GM21390 (cell line): ENCODE measurements around the gene RCCD1.
A peak's percentile ranks its signal among the peaks of the same experiment; 100 is the strongest.
"Not testable (repeated sequence)": the region's sequence is repeated elsewhere in the genome, so short reads cannot be mapped to it uniquely, and the experiment has no call there.

Source experiments
- ATAC-seq: cut with Tn5 transposase; IDR thresholded peaks from one replicate; pipeline ENCODE4 v1.9.1; 2021; ENCODE audit not compliant: unreplicated experiment

The RCCD1 gene

DNA sequence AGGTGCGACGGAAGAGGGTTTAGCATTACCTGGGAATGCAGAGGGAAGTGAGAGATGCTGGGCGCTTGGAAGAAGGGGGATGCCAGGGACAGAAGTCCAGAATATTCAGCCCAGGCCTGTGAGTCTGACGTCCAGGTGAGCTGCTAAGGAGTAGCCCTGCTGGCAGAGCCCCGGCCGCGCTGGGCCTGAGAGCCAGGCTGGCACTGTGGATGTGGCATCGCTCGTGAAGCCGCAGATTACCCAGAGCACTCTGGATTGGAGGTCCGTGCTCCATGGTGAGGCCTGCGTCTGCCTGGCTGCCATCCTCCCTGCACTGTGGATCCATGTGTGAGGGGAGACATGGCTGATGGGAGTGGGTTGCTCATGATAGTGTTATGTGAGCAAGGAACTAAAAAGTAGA is 37.1 kb upstream of the RCCD1 start:
- no peak for ATAC-seq

DNA sequence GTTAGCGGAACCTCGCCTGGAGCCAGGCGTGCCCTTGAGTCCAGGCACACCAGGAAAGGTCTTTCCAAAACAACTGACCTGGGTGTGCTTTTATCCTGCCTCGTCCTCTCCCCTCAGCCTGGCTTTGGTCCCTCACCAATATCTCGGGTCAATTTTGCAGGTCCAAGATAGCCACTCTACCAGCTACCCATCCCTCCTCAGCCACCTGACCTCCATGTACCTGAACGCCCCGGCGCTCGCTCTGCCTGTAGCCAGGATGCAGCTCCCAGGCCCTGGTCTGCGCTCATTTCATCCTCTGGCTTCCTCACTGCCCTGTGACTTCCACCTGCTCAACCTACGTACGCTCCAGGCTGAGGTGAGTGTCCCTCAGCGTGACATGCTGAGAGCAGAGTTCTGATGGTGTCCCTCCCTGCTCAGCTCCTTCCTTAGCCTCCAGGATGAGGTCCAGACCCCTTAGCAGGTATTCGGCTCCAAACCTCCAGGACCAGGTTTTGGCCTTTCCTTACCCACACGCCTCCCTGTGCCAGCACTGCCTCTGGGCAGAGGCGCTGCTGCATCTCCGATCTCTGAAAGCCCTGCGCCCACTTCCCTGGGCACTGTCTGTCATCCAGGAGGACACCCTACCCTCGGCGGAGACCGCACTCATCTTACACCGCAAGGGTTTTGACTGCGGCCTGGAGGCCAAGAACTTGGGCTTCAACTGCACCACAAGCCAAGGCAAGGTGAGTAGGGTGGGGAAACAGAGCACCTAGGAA is 36.5 kb upstream of the RCCD1 start:
- ATAC-seq: no peak

DNA sequence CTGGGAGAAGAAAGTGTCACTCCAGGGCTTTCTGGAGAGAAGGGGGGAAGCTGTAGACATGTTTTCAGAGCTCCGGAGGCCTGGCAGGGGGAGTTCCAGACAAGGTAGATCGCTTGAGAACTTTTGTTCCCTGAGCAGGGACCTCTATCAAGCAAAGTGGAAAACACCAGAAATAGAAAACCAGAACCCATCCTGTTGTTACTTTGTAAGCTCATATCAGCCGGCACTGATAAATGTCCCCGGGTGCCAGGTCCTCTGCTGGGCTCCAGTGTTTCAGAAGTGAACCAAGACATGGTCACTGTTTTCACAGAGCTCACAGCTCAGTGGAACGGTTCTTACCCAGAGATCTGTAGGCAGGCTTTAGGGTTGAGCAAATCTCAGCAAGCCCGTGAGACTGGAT is 35.8 kb upstream of the RCCD1 start:
- no peak for ATAC-seq

DNA sequence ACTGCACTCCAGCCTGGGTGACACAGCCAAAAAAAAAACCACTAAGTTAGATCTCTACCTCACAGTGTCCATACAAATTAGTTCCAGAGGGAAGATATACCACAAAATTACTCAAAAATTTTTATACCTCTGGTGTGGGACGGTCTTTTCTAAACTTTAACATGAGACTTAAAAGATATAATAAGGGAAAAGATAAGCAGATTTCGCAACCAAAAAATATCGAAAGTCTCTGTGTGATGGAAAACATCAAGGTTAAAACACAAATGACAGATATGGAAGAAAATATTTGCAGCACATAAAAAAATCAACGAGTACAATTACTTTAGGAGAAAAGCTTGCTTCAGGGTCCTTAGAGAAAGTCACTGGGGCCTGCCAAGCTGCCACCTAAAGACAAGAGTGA is 32.8 kb upstream of the RCCD1 start:
- ATAC-seq: no peak

DNA sequence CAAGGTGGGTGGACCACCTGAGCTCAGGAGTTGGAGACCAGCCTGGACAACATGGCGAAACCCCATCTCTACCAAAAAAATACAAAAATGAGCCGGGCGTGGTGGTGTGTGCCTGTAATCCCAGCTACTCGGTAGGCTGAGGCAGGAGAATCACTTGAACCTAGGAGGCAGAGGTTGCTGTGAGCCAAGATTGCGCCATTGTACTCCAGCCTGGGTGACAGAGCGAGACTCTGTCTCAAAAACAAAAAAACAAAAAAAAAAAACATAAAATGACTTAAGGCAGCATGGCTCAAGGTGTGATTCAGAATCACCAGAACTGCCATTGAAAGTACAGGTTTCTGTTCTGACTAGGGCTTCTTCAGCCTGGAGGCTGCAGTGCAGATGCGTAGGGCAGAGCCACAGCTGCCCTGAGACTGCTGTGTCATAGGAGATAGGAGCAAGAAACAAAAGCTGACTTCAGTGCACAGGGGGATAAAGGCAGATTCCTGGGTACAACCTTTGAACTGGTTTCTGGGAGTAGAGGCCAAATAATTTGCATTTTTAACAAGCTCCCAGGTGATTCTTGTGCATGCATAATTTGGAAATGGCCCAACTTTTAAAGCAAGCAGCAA is 31.9 kb upstream of the RCCD1 start:
- peak; percentile 77 for ATAC-seq

DNA sequence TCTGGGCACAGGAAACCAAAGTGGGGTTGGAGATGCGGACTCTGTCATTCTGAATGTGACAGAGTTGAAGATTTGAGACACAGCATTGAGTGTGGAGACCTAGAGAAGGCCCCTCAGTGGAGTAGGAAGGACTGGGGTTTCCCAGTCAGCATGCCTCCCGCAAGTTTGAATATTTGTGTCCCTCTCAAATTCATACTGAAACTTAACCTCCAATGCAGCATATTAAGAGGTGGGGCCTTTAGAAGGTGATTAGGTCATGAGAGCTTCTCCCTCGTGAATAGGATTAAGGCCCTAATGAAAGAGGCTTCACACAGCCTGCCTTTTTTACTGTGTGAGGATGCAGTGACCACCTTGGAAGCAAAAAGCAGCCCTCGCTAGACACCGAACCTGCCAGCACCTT is 30.3 kb upstream of the RCCD1 start:
- ATAC-seq: peak; percentile 72

DNA sequence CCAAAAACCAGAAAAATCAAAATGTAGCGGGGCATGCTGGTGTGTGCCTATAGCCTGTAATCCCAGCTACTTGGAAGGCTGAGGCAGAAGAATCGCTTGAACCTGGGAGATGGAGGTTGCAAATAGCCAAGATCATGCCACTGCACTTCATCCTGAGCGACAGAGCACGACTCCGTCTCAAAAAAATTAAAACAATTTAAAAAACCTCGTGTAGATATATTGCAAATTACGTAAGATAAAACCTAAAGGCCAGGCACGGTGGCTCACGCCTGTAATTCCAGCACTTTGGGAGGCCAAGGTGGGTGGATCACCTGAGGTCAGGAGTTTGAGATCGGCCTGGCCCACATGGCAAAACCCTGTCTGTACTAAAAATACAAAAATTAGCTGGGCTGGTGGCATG is 27.9 kb upstream of the RCCD1 start:
- ATAC-seq: not testable (repeated sequence)

DNA sequence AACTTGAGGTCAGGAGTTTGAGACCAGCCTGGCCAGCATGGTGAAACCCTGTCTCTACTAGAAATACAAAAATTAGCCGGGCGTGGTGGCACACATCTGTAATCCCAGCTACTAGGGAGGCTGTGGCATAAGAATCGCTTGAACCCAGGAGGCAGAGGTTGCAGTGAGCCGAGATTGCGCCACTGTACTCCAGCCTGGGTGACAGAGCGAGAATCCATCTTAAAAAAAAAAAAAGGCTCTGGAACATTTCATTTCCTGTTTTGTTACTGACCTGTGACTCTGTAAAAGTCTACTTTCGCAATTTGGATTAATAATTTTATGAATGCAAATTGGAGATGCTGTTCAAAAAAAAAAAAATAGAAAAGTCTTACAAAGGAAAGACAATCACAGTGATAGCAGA is 26.6 kb upstream of the RCCD1 start:
- not testable (repeated sequence) for ATAC-seq

DNA sequence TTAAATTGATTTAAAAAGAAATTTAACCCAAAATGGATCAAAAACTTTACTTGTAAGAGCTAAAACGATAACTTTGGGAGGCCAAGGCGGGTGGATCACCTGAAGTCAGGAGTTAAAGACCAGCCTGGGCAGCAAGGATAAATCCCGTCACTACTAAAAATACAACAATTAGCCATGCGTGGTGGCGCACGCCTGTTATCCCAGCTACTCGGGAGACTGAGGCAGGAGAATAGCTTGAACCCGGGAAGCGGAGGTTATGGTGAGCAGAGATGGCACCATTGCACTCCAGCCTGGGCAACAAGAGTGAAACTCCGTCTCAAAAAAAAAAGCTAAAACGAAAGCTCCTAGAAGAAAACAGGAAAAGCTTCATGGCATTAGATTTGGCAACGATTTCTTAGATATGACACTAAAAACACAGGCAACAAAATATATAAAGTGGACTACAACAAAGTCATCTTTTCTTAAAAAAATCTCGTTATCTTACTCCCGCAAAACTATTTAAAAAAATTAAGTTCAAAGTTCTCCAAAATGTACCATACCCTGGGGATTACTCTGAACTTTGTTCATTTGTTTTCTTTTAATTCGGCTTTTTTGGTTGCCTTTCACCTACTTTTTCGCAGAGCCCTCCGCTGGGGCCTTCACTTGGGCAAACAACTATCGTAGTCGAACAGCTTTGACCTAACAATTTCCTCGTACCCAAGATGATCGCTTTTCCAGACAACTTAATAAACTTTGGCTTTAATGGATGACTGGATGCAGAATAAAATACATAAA is 25.3 kb upstream of the RCCD1 start:
- ATAC-seq: no peak

DNA sequence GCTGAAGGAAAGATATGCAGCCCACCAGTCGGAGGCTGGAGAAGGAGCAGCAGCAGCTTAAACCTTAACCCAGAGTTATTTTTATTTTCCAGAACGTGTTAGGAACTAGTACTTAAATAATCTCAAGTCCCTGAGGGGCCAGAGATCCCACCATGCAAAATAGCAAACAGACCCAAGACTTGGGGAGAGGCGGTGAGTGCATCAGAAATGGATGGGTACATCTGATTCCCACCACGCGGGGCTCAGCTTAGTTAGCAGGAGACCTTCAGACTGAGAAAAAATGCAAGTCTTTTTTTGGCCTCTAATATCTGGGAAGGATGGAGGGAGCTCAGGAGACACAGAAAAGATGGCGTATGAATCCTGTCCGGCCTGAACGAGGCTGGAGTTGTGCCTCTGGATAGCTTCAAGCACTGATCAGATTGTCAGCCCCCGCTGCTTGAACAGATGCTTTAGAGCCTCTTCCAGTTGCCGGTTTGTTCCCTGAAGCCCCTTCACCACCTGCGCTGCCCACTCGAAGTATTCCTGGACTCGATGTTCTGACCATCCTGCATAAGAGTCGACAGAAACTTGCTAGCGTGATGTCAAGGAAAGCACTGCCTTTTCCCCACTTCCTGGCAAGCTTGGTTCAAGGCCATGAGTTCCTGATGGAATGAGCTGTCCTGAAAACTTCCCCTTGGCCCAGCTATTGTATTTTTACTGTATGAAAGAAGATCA is 23.7 kb upstream of the RCCD1 start:
- no peak for ATAC-seq

DNA sequence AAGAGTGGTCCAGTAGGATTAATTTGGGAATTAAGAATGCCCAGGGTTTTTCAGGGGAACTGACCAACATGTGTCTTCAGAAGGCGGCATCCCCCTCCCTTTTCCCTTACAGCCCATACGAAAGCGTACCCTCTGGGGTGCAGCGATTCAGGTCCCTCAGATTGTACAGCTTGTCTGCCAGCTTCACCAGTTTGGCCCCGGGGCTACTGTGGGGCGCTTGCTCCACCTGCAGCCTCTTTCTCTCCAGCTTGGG is 23.2 kb upstream of the RCCD1 start:
- no peak for ATAC-seq

DNA sequence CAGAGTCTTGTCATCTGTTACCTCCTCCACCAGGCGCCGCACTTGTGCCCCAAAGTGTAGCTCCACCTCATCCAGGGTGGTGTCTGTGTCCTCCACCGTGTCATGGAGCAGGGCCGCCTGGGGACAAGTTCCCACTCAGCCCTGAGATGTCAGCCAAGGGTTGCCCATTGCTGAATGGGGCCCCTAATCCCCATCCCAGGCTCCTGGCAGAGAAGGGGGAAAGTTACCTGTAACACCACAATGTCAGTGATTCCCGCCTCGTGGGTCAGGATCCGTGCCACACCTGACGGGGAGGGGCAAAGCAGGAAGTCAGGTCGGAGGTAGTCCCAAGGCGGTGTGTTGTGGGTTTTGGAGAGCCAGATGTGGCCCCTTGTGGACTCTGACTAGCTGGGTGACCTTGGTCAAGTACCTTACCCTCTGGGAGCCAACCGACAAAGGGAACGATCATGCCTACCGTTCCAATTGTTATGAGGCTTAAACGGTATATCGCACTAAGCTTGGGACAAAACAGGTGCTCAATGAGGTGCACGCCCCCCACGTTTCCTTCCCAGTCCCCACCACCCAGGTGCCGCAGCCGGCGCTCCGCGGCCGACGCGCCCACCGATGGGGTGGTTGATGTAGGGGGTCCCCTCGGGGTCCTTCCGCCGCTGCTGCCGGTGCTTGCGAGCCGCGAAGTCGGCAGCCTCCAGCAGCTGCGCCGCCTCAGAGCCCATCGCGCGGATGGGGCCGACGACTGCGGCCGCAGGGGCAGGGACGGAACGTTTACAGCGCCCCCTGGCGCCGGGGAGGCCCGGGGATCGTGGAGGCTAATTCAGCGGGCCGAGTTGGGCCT is 22.6 kb upstream of the RCCD1 start, which contains the start of gene HDDC3:
TSS of gene HDDC3 (minus strand) at position 722 of the 832 bp plus-strand sequence. CDS start at position 713, 9 bp downstream.
- ATAC-seq: peak; percentile 44

DNA sequence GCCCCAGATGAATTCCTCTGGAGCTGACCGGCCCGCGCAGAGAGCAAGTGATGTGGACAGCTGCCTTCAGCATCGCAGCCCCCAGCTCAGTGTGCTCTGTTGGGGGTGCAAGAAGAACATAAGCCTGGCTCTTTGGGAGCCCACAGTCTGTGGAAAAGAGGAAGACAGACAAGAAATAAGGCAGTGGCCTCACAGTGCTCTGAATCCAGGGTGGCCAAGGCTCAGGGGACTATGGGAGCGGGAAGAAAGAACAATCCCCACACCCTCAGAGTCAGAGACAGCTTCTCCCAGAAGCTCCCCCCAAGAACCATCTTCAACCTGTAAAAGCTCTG is 22.1 kb upstream of the RCCD1 start:
- no peak for ATAC-seq

DNA sequence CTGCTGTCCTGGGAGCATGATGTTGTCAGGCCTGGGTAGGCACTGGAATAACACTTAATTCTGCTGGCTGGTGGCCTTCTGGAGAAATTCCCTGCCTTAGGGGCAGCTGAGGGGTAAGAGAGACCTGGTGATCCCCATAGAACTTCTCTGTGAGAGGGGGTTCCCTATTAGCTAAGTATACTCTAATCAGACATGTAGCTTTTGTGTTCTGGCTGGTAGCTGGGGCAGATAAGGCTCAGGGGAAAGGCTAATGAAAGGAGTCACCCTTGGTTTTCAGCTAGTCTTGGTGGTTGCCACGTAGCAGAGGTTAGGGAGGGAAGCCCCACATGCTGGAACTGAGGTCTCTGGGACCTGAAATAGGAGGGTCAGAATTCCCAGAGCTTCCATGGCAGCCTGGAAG is 21.4 kb upstream of the RCCD1 start:
- no peak for ATAC-seq

DNA sequence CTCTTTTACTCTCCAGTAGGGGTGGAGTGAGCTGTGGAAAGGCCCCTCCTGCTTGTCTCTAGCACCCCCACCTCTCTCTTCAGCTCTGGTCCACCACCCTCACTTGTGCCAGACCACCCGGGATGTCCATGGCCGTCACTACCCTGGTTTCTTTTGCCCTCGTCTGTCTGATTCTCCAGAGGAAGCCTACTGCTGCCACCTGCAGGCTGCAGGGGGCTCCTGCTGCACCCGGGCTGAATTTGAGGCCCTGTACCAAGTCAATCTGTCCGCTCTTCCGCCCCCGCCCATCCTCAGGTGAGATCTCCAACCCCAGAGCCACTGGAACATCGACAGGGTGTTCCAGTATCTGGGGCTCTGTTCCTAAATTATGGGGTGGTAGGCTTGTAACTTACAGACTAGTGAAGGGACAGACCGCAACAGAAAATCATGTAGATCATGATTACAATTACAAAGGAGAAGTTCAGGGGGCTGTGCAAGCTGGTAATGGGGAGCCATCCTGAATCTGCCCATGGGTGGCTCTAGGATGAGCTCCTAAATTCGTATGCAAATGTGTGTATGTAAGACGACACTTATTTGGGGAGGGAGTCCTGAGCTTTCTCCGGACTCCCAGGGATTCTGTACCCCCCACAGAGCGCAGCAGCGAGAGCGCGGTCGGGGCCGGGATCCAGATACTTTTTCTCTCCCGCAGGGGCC is 20.3 kb upstream of the RCCD1 start:
- ATAC-seq: peak; percentile 30

DNA sequence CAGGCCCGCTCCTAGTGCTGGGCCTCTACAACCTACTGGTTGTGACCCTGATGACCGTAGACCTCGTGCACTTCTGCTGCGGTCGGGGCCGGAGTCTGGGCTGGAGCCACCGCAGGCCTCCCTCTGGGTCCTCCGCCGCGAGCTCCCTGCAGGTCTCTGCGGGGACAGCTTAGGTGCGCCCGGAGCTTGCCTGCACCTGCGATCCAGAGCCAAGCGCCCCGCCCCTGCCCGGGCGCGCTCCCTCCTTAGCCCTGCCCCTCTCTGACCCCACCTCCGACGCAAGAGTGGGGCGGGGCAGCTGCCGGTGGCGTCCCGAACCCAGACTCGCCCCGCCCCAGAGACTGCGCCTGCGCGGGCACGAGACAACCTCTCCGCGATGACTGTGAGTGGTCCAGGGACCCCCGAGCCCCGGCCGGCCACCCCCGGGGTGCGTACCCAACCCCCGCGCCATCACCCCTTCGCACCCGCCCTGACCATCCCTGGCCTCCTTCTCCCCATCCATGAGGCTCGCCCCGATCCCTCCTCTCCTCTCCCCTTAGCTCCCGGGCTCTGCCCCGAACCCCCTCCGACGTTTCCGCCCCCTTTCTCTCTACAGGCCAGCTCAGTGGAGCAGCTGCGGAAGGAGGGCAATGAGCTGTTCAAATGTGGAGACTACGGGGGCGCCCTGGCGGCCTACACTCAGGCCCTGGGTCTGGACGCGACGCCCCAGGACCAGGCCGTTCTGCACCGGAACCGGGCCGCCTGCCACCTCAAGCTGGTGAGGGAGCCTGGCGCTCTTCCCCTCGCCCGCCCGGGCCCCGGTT is 19.5 kb upstream of the RCCD1 start, which contains the start of gene UNC45A:
TSS of gene UNC45A (plus strand) at position 337 of the 803 bp plus-strand sequence. CDS start at position 377, 40 bp downstream.
- ATAC-seq: peak; percentile 65

DNA sequence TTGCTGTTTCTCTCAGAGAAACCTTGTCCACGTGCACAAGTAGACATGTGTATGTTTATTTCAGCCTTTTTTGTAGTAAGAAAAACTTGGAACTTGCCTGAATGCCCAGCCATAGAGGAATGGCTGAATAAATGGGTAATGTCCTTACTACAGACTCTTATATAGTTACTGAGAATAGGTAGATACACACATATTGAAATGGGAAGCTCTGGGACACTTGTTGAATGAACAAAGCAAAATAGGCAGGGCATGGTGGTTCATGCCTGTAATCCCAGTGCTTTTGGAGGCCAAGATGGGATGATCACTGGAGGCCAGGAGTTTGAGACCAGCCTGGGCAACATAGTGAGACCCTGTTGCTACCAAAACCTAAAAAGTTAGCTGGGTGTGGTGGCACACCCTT is 17.9 kb upstream of the RCCD1 start:
- ATAC-seq: no peak

DNA sequence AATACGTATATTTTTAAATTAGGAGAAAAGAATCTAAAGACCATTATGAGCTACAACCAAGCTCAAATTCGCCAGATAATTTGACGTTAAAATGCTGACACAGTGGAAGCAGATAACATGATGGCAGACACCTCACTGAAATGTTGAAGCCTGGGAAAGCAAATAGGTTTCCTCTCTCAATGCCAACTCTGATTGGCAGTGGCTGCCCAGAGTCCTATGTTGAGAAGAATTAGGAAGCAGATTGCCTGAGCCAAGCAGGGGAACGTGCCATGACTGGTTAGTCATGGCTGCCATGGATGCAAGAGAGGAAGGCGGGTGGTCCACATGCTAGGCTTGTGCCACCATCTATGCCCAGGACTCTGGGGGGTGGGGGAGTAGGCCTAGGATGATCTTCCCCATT is 16.4 kb upstream of the RCCD1 start:
- ATAC-seq: no peak

DNA sequence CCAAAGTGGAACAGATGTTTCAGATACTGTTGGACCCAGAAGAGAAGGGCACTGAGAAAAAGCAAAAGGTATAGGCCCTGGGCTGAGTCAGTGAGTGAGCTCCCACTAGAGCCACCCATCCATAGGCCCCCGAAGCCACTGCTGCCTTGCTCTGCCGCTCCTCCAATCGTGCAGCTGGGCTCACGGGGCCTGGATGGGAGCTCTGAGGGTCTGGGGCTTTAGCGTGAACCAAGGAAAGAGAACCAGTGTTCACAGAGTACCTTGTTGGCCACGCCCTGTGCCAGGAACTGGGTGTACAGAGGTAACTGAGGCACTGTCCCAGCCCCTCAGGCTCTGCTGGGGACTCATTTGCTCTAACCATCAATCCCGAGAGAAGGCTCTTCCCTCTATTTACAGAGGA is 14.9 kb upstream of the RCCD1 start:
- ATAC-seq: no peak
